ENCODE data around the gene TGFA.

DNA sequence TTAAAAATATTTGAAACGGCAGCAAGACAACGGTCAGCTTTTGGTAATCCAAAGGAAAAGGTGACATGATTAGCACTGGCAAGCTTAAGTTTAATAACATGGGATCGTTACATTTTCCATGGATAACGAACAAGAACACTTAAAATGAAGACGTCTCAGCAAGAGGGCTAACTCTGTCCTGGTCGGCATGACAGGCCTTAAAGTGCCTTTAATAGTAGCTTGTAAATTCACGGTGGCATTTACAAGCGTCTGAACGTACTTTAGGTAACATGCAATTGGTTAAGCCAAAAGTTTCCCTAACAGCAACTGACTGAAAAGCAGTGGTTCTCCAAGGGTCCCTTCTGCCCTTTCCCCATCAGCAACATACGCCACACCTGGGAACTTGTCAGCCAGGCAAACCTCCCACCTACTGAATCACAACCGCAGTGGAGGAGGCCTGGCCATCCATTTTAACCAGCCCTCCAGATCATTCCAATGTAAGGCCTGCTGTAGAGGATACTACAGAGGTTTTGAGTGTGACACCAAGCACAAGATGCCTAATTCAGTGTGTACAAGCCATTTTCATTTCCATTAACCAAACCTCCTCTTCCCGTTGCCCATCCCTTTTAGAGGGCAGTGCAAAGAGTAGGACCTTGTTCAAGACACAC, 4.4 kb downstream of the TGFA start:
- TF ChIP-seq, protein P1, sequence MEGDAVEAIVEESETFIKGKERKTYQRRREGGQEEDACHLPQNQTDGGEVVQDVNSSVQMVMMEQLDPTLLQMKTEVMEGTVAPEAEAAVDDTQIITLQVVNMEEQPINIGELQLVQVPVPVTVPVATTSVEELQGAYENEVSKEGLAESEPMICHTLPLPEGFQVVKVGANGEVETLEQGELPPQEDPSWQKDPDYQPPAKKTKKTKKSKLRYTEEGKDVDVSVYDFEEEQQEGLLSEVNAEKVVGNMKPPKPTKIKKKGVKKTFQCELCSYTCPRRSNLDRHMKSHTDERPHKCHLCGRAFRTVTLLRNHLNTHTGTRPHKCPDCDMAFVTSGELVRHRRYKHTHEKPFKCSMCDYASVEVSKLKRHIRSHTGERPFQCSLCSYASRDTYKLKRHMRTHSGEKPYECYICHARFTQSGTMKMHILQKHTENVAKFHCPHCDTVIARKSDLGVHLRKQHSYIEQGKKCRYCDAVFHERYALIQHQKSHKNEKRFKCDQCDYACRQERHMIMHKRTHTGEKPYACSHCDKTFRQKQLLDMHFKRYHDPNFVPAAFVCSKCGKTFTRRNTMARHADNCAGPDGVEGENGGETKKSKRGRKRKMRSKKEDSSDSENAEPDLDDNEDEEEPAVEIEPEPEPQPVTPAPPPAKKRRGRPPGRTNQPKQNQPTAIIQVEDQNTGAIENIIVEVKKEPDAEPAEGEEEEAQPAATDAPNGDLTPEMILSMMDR (IDR thresholded peaks at IDR 0.05): no peak
- TF ChIP-seq POLR2A (IDR thresholded peaks at IDR 0.05; ENCODE audit: low read depth): no peak

All from esophagus muscularis mucosa (tissue), 3 donors.